ENCODE results near the gene PHYKPL.

PHYKPL gene

DNA sequence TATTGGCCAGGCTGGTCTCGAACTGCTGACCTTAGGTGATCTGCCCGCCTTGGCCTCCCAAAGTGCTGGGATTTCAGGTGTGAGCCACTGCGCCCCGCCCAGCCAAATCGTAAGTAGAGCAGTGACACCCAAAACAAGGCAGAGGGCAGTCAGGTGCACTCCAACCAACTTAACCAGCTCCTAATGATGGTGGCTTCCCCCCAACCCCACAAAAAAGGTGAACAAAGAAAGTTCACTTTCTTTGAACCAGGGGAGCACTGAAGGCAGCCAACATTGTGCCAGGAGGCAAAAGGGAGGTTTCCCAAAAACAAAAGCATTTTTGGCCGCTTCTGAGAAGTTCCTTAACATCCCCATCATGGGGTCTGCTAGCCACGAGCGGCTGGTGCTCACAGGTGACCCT is 55.0 kb downstream of the PHYKPL start:
- no peak overlapping the region for H3K4me3 ChIP-seq (ENCODE audit: control insufficient read depth, low read depth, low read length)
- no peak for DNase-seq (ENCODE audit: low read depth)
- TF ChIP-seq, protein P1, sequence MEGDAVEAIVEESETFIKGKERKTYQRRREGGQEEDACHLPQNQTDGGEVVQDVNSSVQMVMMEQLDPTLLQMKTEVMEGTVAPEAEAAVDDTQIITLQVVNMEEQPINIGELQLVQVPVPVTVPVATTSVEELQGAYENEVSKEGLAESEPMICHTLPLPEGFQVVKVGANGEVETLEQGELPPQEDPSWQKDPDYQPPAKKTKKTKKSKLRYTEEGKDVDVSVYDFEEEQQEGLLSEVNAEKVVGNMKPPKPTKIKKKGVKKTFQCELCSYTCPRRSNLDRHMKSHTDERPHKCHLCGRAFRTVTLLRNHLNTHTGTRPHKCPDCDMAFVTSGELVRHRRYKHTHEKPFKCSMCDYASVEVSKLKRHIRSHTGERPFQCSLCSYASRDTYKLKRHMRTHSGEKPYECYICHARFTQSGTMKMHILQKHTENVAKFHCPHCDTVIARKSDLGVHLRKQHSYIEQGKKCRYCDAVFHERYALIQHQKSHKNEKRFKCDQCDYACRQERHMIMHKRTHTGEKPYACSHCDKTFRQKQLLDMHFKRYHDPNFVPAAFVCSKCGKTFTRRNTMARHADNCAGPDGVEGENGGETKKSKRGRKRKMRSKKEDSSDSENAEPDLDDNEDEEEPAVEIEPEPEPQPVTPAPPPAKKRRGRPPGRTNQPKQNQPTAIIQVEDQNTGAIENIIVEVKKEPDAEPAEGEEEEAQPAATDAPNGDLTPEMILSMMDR (conservative IDR thresholded peaks at IDR 0.05; ENCODE audit: control insufficient read depth, insufficient read depth, low read depth, low read length) = no peak

DNA sequence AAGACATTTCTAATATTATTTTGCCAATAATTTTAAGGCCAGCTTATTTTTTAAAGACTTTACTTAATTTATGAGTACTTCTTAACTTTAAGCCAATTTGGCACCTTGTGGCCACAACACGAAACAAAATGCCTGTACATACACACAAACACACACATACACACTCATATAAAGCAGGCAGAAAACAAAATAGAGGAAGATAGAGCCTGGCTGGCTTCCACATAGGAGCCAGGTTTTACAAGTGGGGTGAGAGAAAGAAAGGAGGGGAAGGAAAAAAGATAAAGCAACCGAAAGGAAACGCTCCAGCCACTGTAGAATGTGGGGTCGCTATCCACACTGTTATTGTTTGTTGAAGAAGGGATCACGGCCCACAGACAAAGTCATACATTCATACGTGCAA is 55.8 kb downstream of the PHYKPL start:
- TF ChIP-seq, protein P1 (conservative IDR thresholded peaks at IDR 0.05; ENCODE audit: control insufficient read depth, insufficient read depth, low read depth, low read length) = no peak
- no peak for DNase-seq (ENCODE audit: low read depth)
- no peak overlapping the region for H3K4me3 ChIP-seq (ENCODE audit: control insufficient read depth, low read depth, low read length)

DNA sequence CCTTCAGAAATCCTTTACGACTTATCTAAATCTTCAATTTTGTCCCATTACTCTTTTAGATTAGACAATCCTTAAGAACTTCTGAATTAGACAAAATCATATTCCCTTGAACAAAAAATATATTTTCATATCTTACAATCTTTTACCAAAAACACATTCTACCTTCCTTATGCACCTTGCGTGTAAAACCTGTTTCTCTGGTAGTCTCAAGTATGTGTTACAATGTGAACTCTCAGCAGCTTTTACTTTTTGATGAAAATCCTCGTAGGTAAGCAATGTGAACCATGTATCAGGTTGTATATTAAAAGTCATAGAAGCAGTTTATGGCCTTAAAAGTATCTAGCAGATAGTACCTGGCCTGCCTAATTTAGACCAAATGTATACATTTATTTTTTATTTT is 58.1 kb downstream of the PHYKPL start:
- H3K4me3 ChIP-seq (ENCODE audit: control insufficient read depth, low read depth, low read length) = no peak overlapping the region
- TF ChIP-seq, protein P1 (conservative IDR thresholded peaks at IDR 0.05; ENCODE audit: control insufficient read depth, insufficient read depth, low read depth, low read length) = no peak
- no peak for DNase-seq (ENCODE audit: low read depth)

DNA sequence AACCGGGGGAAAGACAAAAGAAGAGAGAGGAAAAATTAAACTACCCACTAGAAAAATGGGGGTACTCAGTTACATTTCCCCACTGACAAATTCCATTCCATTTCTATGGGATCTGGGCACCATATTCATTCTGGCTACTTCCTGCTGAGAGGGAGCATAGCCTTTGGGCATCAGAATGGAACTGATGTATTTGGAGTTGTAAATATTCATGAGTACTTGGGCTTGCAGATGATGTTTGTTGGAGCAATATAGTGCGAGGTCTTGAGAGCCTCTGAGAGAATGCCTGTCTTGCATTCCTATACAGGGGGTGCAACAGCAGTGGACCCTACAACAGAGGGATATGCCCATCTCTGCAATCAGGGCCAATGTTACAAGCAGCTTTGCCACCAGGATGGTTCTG is 62.1 kb downstream of the PHYKPL start:
- DNase-seq (ENCODE audit: low read depth) = no peak
- TF ChIP-seq, protein P1 (conservative IDR thresholded peaks at IDR 0.05; ENCODE audit: control insufficient read depth, insufficient read depth, low read depth, low read length) = no peak
- H3K4me3 ChIP-seq (ENCODE audit: control insufficient read depth, low read depth, low read length) = no peak overlapping the region

DNA sequence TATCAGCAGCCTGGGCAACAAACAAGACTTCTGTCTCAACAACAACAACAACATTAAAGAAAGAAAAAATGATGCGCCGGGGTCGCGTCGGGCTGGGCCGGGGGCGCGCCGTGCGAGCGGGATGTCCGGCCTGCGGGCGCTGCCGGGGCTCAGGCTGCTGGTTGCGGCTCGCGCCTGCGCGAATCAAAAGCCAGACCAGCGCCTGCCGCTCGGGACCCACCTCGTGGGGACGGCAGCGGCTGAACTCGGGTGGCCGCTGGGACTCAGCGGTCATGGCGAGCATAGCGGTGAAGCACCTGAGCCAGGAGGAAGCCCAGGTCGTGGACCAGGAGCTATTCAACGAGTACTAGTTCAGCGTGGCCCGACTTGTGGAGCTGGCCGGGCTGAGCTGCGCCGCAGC is 67.0 kb downstream of the PHYKPL start:
- no peak overlapping the region for H3K4me3 ChIP-seq (ENCODE audit: control insufficient read depth, low read depth, low read length)

DNA sequence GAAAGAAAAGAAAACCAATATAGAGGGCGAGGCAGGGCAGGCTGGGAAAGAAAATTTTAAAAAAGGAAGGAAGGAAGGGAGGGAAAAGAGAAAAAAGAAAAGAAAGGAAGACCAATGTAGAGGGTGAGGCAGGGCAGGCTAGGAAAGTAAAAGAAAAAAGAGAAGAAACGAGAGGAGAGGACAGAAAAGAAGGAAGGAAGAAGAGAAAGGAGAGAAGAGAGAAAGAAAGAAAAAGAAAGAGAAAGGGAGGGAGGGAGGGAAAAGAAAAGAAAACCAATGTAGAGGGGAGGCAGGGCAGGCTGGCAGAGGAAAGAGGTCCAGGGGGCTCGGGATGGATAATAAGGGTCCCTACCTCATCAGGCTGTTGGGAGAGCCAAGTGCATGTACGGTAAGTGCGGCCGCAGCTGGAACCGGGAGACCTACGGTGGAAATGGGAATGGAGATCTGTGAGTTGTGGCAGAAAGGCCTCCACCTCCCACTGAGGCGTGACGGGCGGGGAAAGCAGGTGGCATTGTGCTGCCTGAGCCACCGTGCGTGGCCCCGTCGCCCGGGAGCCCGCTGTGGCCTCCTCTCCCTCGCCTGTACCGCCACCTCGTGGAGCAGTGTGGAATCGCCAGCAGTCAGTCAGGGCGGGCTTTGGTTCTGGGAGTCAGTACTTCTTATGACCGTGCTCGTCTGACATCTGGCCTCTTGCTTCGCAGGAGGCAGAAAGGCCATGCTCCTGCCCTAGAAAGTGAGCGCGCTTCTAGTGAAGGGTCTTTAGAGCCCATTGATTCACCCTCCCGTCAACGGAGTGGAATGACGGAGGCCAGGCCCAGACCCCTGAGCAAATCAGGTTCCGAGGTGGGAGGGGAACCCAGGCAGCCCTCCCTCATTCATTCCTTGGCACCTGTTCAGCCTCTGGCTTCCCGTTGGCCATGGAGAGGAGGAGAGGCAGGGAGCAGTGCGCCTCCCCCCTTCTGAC is 68.5 kb downstream of the PHYKPL start:
- no peak overlapping the region for H3K4me3 ChIP-seq (ENCODE audit: control insufficient read depth, low read depth, low read length)
- TF ChIP-seq, protein P1 (conservative IDR thresholded peaks at IDR 0.05; ENCODE audit: control insufficient read depth, insufficient read depth, low read depth, low read length) = peak; percentile 92
- peak; percentile 64 for DNase-seq (ENCODE audit: low read depth)

More for the DNA sequence above, 67.0 kb downstream of the PHYKPL start:
- no peak for DNase-seq (ENCODE audit: low read depth)
- TF ChIP-seq, protein P1 (conservative IDR thresholded peaks at IDR 0.05; ENCODE audit: control insufficient read depth, insufficient read depth, low read depth, low read length) = no peak

Data from fibroblast of mammary gland (primary cell).